Activated CD8-positive, alpha-beta memory T cell treated with anti-CD3 and anti-CD28 coated beads for 36 hours (primary cell): ENCODE results near the gene HTRA1. TPM values are rescaled to one million over a fixed set of nuclear protein-coding genes. Genes with fewer than 3 reads are reported as not detected.

Source experiments
- CTCF ChIA-PET: fragments of 350-600 bp; sonication (Branson Sonifier 250); formaldehyde crosslinking; loops from one replicate; lab custom pipeline; 2021; ENCODE audit warnings: antibody characterized with exemption; lab: Charles Lee
- POLR2A ChIA-PET: fragments of 350-600 bp; sonication (Branson Sonifier 250); formaldehyde crosslinking; loops from one replicate; lab custom pipeline; 2021; ENCODE audit warnings: antibody characterized with exemption; lab: Charles Lee
- total RNA-seq, 2 experiments: library from RNA; stranded (reverse); gene quantifications; one replicate each; pipeline ENCODE4 v1.2.3, GENCODE V29; 2021

Gene HTRA1
- total RNA-seq, 2 experiments from 2014 or later = not detected

DNA sequence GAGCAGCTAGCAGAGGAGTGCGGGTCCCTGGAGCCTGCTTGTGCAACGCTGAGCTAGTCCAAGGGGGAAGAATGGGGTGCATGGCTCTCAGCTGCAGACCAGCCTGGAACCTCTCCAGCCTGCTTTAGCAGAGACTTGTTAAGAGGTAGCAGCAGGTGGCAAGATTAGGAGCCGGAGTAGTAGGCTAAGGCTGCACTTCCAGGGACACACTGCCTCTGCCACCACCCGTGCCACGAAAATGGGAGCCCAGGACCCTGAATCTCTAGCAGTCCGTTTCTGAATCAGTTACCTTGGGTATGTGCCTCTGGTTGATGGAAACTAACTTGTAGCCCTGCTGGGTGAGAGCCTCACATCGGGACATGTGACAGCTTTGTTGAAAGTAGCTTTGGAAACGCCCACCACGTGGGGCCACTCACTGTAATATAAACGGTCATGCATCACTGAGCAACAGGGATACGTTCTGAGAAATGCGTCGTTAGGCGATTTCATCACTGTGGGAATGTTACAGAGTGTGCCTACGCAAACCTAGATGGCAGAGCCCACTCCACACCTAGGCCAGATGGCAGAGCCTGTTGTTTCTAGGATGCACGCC lies 25.9 kb downstream of the HTRA1 start:
- POLR2A ChIA-PET = no interaction called here

GRCh38 chr10:122490268-122490667 lies 28.9 kb downstream of the HTRA1 start:
- POLR2A ChIA-PET = no interaction called here
- CTCF ChIA-PET = interaction anchor here (1.1 kb wide), 1 partner anchor 31 kb away, joined by 3 read pairs; no protein-coding TSS in a partner anchor

More for the DNA sequence above, 25.9 kb downstream of the HTRA1 start:
- CTCF ChIA-PET = no interaction called here

DNA sequence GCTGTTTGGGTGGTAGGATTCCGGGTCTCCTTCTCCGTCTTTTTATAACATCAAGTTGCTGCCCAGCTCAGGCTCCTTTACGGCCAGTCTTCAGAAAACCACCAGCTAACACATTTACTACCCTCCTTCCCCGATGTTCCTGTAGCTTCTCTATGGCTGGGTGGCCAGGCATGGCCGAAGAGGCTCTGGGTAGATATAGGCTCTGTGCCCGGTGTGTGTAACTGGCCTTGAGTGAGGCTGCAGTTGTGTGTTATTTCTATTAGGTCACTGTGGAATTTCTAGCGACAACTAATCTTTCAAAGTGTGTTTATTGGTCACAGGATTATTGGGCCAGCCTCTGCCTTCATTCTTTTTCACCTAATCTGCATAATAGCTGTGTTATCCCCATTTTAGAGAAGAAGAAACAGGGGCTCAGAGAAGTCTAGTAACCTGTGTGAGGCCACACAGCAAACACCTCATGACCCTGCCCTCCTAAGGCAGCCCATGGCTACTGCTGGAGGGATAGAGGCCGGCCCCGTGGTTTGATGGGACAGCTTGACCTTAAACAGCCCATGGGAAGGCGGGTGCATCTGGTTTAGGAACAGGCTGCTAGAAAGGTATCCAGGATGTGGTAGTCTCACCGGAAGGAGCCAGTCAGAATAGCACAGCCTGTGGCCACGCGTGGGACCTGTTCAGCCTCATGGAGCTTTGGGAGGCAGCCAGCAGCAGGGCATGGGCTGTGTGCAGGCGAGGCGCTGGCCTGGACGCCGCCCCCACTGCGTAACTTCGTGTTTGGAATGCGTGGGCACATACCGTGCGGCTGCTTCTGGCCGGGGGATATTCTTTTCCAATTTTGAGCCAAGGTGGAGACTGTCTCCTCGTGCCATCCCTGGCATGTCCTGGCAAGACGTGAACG lies 29.7 kb downstream of the HTRA1 start:
- CTCF ChIA-PET = no interaction called here
- POLR2A ChIA-PET = no interaction called here

DNA sequence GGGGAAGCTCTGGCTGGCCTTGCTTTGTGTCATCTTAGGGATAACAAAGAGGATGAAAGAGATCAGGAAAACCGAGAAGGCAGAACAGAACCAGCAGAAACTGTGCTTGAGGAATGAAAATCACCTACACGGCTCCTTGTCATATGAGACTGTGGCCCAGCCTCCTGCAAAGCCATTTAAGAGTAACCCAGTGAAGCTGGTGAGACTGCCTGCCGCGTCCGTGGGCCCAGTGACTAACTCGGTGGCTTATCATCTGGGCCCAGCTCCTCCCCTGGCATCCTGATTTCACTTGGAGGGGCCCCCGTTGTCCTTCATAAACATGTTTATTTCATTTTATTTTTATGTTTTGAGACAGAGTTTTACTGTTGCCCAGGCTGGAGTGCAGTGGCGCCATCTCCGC lies 30.7 kb downstream of the HTRA1 start:
- CTCF ChIA-PET = no interaction called here
- POLR2A ChIA-PET = no interaction called here

DNA sequence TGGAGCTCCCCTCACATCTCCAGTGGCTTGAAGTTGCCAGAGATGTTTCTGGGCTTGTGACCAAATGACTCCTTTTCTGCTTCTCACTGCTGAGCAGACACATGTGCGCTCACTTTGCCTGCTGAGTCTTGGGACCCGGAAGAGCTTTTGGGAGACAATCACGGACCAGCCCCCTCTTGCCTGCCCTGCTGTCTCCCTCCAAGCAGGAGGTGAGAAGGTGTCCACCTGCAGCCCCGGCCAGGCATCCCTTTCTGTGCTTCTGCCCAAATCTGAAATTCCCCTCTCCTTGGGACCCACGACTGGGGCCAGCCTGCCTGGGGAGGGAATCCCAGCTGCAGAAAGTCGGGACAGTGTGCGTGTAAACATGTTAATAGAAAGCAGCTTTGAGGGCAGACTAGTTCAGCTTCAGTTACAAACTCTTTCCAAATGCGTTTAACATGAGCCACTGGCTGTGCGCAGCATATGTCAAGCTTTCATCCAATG lies 31.7 kb downstream of the HTRA1 start:
- POLR2A ChIA-PET = no interaction called here
- CTCF ChIA-PET = no interaction called here

DNA sequence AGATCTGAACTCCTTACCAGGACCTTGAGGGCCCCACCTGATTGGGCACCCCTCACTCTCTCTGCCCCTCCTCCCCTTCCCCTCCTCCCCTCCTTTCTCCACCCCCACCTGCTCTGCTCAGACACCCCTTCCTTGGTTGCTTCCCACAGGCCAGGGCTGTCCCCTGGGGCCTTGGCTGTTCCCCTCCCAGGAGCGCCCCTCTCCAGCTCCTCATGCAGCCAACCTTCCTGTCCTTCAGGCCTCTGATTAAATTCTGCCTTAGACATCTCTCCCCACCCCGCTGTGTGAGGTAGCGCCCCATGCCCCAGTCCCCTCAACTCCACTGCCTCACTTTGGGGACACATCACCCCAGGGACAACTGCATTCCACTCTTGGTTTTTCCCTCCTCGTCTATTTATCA lies 32.4 kb downstream of the HTRA1 start:
- POLR2A ChIA-PET = no interaction called here
- CTCF ChIA-PET = interaction anchor here (0.6 kb wide), 1 partner anchor 59 kb away, joined by 4 read pairs; no protein-coding TSS in a partner anchor

DNA sequence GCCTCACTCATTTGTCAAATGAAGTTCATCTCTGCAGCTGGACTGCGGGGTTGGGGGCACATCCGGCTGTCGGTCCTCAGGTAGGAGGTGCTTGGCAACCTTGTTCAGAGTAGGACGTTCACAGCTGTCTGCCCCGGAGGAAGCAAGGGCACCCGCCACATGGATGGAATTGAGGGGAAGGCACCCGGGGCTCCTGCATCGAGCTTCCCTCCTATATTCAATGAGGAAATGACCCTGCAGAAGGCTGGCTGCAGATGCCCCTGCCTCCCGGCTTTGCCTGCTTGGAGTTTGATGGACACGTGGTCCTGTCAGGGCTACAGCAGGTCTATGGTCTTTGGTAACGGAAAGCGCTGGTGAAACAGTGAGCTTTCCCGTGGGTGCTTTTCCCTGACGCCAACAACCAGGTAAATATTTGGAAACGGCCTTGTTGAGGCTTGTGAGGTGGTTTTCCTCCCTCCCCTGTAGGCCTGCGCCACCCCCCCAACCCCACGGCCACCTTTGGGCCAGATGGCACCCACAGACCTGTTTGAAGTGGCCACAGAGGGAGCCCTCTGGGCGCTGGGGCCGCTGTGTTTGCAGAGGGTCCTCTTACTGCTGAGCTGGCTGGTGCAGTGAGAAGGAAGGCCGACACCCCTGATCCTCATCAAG lies 32.9 kb downstream of the HTRA1 start:
- ChIA-PET POLR2A (no interaction called here), CTCF (interaction anchor here (0.6 kb wide), 1 partner anchor 58 kb away, joined by 4 read pairs; no protein-coding TSS in a partner anchor)

- POLR2A ChIA-PET = no interaction called here
- CTCF ChIA-PET = no interaction called here
These were observed 33.5 kb downstream of the HTRA1 start for GRCh38 chr10:122494833-122495232.

DNA sequence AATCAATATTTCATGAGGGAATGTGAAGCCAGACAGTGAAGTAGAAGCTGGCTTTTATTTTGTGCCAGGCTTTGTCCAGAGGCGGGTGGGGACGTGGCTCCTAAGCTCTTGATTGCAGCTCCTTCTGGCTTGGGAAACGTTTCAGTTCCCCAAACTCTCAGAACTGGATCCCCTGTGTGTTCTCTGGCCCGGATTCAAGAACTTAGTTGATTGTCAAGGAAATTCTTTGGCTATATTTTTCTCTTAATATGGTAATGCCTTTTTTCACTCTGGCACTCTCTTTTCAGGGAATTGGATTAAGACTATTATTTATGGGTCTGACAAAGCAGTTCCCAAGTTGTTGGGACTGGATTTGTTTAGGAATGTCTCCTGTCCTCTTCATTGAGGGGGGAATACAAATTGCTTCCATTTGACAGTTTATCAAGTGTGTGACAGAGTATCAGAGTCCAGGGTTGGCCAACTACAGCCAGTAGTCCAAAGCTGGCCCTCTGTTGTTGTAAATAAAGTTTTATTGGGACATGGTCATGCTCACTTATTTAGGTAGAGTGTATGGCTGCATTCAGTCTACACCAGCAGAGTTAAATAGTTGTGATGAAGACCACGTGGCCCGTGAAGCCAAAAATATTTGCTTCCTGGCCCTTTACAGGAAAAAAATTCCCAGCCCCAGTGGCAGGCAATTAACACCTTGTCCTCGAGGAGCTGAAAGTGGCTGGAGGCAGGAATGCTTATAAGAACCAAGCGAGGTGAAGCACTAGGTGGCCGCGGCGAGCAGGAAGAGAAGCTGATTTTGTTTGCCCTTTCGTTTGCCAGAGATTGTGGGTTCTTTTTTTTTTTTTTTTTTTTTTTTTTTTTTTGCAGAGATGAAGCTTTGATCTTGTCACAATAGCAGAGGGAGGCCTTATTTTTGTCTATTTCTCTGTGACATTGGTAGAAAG lies 34.3 kb downstream of the HTRA1 start:
- POLR2A ChIA-PET = no interaction called here
- CTCF ChIA-PET = no interaction called here

- CTCF ChIA-PET = no interaction called here
- POLR2A ChIA-PET = no interaction called here
These were observed 35.9 kb downstream of the HTRA1 start for GRCh38 chr10:122497241-122497640.

DNA sequence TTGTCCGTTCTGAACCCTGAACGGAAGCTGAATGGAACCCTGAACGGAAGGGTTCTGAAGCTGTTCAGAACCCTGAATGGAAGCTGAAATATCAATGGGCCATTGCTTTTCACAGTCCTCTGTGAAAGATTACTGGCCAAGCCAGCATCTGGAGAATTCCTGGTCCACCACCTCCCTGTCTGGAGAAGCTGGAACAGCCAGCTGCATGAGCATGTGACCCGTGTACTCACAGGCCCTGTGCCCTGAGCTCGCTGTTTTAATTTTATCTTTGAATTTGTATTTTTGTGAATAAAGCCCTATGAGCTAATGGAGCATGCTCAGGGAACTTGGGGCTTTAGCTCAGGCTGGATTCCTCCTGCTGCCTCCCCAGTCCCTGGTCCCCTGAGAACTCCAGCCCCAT lies 37.2 kb downstream of the HTRA1 start:
- CTCF ChIA-PET = interaction anchor here (0.8 kb wide), 1 partner anchor 67 kb away, joined by 3 read pairs; no protein-coding TSS in a partner anchor
- POLR2A ChIA-PET = no interaction called here

DNA sequence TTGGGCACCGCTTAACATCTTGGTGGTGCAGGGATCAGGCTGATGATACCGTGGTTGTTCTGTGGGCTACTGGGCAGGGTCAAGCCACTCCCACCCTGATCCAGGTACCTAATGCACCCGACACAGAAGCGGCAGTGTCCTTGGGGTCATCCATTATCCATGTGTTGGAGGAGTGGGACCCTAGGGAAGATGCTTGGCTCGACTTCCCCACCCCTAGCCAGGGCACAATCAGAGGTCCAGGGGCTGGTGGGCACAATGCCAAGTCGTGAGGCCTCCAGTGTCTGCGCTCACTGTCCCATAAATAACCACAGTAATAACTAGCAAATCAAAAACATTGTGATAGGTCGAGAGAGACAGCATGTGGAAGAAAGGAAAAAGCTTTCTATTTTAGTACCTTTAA lies 37.7 kb downstream of the HTRA1 start:
- ChIA-PET POLR2A (no interaction called here), CTCF (interaction anchor here (0.8 kb wide), 1 partner anchor 66 kb away, joined by 3 read pairs; no protein-coding TSS in a partner anchor)

GRCh38 chr10:122499491-122499941 lies 38.2 kb downstream of the HTRA1 start:
- ChIA-PET CTCF (no interaction called here), POLR2A (no interaction called here)

DNA sequence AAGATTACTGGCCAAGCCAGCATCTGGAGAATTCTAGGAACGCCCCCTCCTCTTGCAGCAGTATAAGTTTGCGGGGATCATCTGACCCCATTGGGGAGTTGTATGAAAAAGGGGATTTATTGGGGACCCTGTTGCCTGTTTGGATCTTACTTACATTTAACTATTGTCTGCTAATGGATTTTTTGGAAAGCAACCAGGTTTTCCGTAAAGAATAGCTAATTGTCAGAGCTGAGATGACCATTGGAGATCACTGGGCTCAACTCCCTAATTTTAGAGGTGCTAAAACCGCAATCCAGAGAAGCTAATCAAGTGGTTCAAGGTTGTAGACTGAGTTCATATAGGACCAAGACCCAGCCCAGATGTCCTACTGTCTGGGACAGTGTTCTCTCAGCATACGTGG lies 38.8 kb downstream of the HTRA1 start:
- CTCF ChIA-PET = no interaction called here
- POLR2A ChIA-PET = no interaction called here

- ChIA-PET CTCF (no interaction called here), POLR2A (no interaction called here)
These were observed 39.4 kb downstream of the HTRA1 start for GRCh38 chr10:122500726-122501125.

DNA sequence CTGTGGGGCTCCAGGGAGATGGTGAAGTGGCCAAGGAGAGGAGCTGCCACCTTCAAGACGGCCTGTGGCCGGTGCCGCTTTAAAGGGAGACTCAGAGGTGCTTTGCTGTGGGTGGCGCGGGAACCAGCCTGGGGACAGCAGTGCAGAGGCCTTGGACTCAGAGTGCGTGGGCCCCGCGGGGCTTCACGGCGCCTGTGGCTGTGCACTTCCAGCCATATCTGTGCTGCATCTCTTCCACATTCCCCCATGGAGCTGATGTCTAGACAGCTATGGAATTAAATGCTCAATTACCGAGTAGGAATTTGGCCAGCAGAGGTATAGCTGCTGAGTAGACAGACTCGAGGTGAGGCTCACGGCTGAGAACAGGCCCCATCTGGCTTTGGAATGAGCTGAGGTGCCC lies 41.7 kb downstream of the HTRA1 start:
- POLR2A ChIA-PET = no interaction called here
- CTCF ChIA-PET = no interaction called here

GRCh38 chr10:122503886-122504609 lies 42.7 kb downstream of the HTRA1 start:
- POLR2A ChIA-PET = no interaction called here

DNA sequence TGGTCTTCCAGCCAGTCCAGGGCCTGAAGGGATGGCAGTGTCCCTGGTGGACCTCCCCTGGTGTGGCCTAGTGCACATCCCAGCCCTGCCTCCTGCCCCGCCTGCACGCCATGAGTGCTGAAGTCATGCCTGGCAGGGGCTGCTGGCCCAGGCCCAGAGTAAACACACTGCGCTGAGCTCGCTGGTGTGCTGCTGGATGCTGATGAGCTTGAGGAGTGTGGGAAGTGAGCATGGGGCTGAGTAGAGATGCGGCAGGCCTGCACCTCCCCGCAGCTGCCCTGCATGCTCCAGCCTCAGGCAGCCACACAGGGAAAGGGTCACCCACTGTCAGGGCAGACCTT lies 43.2 kb downstream of the HTRA1 start:
- ChIA-PET CTCF (no interaction called here), POLR2A (no interaction called here)

More at GRCh38 chr10:122503886-122504609, 42.7 kb downstream of the HTRA1 start:
- CTCF ChIA-PET = no interaction called here
